ENCODE data around the gene TSPEAR.
"Not testable (repeated sequence)": the region's sequence is repeated elsewhere in the genome, so short reads cannot be mapped to it uniquely, and the experiment has no call there.

TSPEAR gene

GRCh38 chr21:44653123-44653522, 58.2 kb downstream of the TSPEAR start:
- H3K4me3 Mint-ChIP-seq, result no peak overlapping the region
- H3K4me1 Mint-ChIP-seq (ENCODE audit: low read depth), result peaks cover 52% of the 10 kb centered on the region
- peaks cover 9% of the 10 kb centered on the region for H3K36me3 Mint-ChIP-seq
- H3K9me3 Mint-ChIP-seq (ENCODE audit: low read depth), result peaks cover 6% of the 10 kb centered on the region
- no peaks in the 10 kb centered on the region for H3K27me3 Mint-ChIP-seq
- H3K27ac Mint-ChIP-seq, result peak overlapping the region; percentile 69

- Mint-ChIP-seq H3K27me3 (no peaks in the 10 kb centered on the region), H3K9me3 (ENCODE audit: low read depth) (peaks cover under 1% of the 10 kb centered on the region), H3K4me3 (no peak overlapping the region), H3K27ac (no peak overlapping the region), H3K4me1 (ENCODE audit: low read depth) (peaks cover 40% of the 10 kb centered on the region), H3K36me3 (peaks cover under 1% of the 10 kb centered on the region)
Observed at GRCh38 chr21:44650973-44651675, 60.2 kb downstream of the TSPEAR start.

- Mint-ChIP-seq H3K27me3 (no peaks in the 10 kb centered on the region), H3K4me3 (no peak overlapping the region), H3K36me3 (no peaks in the 10 kb centered on the region), H3K4me1 (ENCODE audit: low read depth) (peaks cover 33% of the 10 kb centered on the region), H3K9me3 (ENCODE audit: low read depth) (no peaks in the 10 kb centered on the region), H3K27ac (no peak overlapping the region)
Observed at GRCh38 chr21:44650265-44650972, 61.0 kb downstream of the TSPEAR start.

GRCh38 chr21:44649521-44650100, 61.8 kb downstream of the TSPEAR start:
- Mint-ChIP-seq H3K27ac (no peak overlapping the region), H3K4me3 (no peak overlapping the region), H3K9me3 (ENCODE audit: low read depth) (peaks cover 5% of the 10 kb centered on the region), H3K36me3 (peaks cover 5% of the 10 kb centered on the region), H3K4me1 (ENCODE audit: low read depth) (peaks cover 27% of the 10 kb centered on the region), H3K27me3 (no peaks in the 10 kb centered on the region)

- Mint-ChIP-seq H3K4me3 (no peak overlapping the region), H3K9me3 (ENCODE audit: low read depth) (peaks cover 12% of the 10 kb centered on the region), H3K4me1 (ENCODE audit: low read depth) (peaks cover 19% of the 10 kb centered on the region), H3K27ac (no peak overlapping the region), H3K27me3 (no peaks in the 10 kb centered on the region), H3K36me3 (peaks cover 6% of the 10 kb centered on the region)
Observed at GRCh38 chr21:44648557-44649311, 62.6 kb downstream of the TSPEAR start.

- H3K9me3 Mint-ChIP-seq (ENCODE audit: low read depth), result peaks cover 18% of the 10 kb centered on the region
- peaks cover 10% of the 10 kb centered on the region for H3K36me3 Mint-ChIP-seq
- peaks cover 12% of the 10 kb centered on the region for H3K4me1 Mint-ChIP-seq (ENCODE audit: low read depth)
- H3K27me3 Mint-ChIP-seq, result no peaks in the 10 kb centered on the region
- no peak overlapping the region for H3K27ac Mint-ChIP-seq
- no peak overlapping the region for H3K4me3 Mint-ChIP-seq
Observed at GRCh38 chr21:44647222-44647552, 64.2 kb downstream of the TSPEAR start.

GRCh38 chr21:44646366-44647221, 64.8 kb downstream of the TSPEAR start, which contains the start of gene KRTAP10-11:
TSS of gene KRTAP10-11 (plus strand) at chr21:44646414. CDS start at chr21:44646459, 45 bp downstream.
- H3K9me3 Mint-ChIP-seq (ENCODE audit: low read depth), result peaks cover 18% of the 10 kb centered on the region
- not testable (repeated sequence) for H3K4me3 Mint-ChIP-seq, H3K27me3 Mint-ChIP-seq, H3K27ac Mint-ChIP-seq
- peaks cover 12% of the 10 kb centered on the region for H3K36me3 Mint-ChIP-seq
- H3K4me1 Mint-ChIP-seq (ENCODE audit: low read depth), result peaks cover 11% of the 10 kb centered on the region

GRCh38 chr21:44644878-44645277, 66.5 kb downstream of the TSPEAR start:
- Mint-ChIP-seq H3K36me3 (peaks cover 18% of the 10 kb centered on the region), H3K4me1 (ENCODE audit: low read depth) (peaks cover 9% of the 10 kb centered on the region)

GRCh38 chr21:44643741-44644310, 67.5 kb downstream of the TSPEAR start:
- H3K27ac Mint-ChIP-seq, result no peak overlapping the region
- H3K9me3 Mint-ChIP-seq (ENCODE audit: low read depth), result peaks cover 27% of the 10 kb centered on the region
- no peak overlapping the region for H3K4me3 Mint-ChIP-seq
- peaks cover 9% of the 10 kb centered on the region for H3K4me1 Mint-ChIP-seq (ENCODE audit: low read depth)
- H3K27me3 Mint-ChIP-seq, result no peaks in the 10 kb centered on the region
- H3K36me3 Mint-ChIP-seq, result peaks cover 18% of the 10 kb centered on the region

More at GRCh38 chr21:44644878-44645277, 66.5 kb downstream of the TSPEAR start:
- H3K27ac Mint-ChIP-seq, result no peak overlapping the region
- H3K9me3 Mint-ChIP-seq (ENCODE audit: low read depth), result peaks cover 27% of the 10 kb centered on the region
- no peak overlapping the region for H3K4me3 Mint-ChIP-seq
- H3K27me3 Mint-ChIP-seq, result no peaks in the 10 kb centered on the region

- H3K4me3 Mint-ChIP-seq, result no peak overlapping the region
- no peak overlapping the region for H3K27ac Mint-ChIP-seq
- no peaks in the 10 kb centered on the region for H3K27me3 Mint-ChIP-seq
- peaks cover 1% of the 10 kb centered on the region for H3K4me1 Mint-ChIP-seq (ENCODE audit: low read depth)
- peaks cover 18% of the 10 kb centered on the region for H3K36me3 Mint-ChIP-seq
- peaks cover 27% of the 10 kb centered on the region for H3K9me3 Mint-ChIP-seq (ENCODE audit: low read depth)
Observed at GRCh38 chr21:44640761-44641160, 70.6 kb downstream of the TSPEAR start.

GRCh38 chr21:44639331-44639655, 72.1 kb downstream of the TSPEAR start:
- H3K4me3 Mint-ChIP-seq, result no peak overlapping the region
- H3K36me3 Mint-ChIP-seq, result peaks cover 12% of the 10 kb centered on the region
- no peaks in the 10 kb centered on the region for H3K27me3 Mint-ChIP-seq
- H3K9me3 Mint-ChIP-seq (ENCODE audit: low read depth), result peaks cover 19% of the 10 kb centered on the region
- H3K4me1 Mint-ChIP-seq (ENCODE audit: low read depth), result no peaks in the 10 kb centered on the region
- no peak overlapping the region for H3K27ac Mint-ChIP-seq

GRCh38 chr21:44638506-44639330, 72.7 kb downstream of the TSPEAR start:
- peaks cover 12% of the 10 kb centered on the region for H3K36me3 Mint-ChIP-seq
- H3K27ac Mint-ChIP-seq; H3K27me3 Mint-ChIP-seq; H3K4me3 Mint-ChIP-seq; H3K4me1 Mint-ChIP-seq (ENCODE audit: low read depth): not testable (repeated sequence)
- H3K9me3 Mint-ChIP-seq (ENCODE audit: low read depth), result peaks cover 15% of the 10 kb centered on the region

GRCh38 chr21:44637851-44638348, 73.5 kb downstream of the TSPEAR start:
- H3K4me1 Mint-ChIP-seq (ENCODE audit: low read depth); H3K27me3 Mint-ChIP-seq; H3K27ac Mint-ChIP-seq; H3K4me3 Mint-ChIP-seq; H3K9me3 Mint-ChIP-seq (ENCODE audit: low read depth): not testable (repeated sequence)
- H3K36me3 Mint-ChIP-seq, result peaks cover 11% of the 10 kb centered on the region

Measured in activated naive CD8-positive, alpha-beta T cell (primary cell).